Psoas muscle (tissue), 8 donors: ENCODE measurements around the gene DUSP7. TPM values are rescaled to one million over a fixed set of nuclear protein-coding genes. Genes with fewer than 3 reads are reported as not detected.

Experiments
- ATAC-seq, 4 donors: fragments of 200-7000 bp; cut with Tn5 transposase; one replicate each; pipeline ENCODE4 v1.9.1; 2020; ENCODE audit warnings: moderate library complexity in 3 of 4, mild to moderate bottlenecking in 2 of 4
- DNase-seq, 2 donors: peaks; one replicate each; pipeline ENCODE4 v3.0.0-alpha.2; 2020
- H3K27ac ChIP-seq: fragments of 200-600 bp; one replicate; pipeline ENCODE4 v1.8.0; 2022
- H3K27me3 ChIP-seq, 3 donors: fragments of 200-600 bp in 1 of 3; one replicate each; pipeline versions ENCODE4 v1.6.1 to v1.8.0; 2013 to 2022; ENCODE audit warnings: low read length in 2 of 3, mild to moderate bottlenecking in 2 of 3, moderate library complexity in 1 of 3; ENCODE audit not compliant: insufficient read depth in 3 of 3
- H3K36me3 ChIP-seq, 2 donors: fragments of 200-600 bp in 1 of 2; one replicate each; pipeline versions ENCODE4 v1.6.1 to v1.8.0; 2013 to 2022; ENCODE audit warnings: low read depth in 1 of 2, mild to moderate bottlenecking in 1 of 2, moderate library complexity in 1 of 2; ENCODE audit not compliant: insufficient read depth in 1 of 2
- H3K4me1 ChIP-seq: fragments of 200-600 bp; one replicate; pipeline ENCODE4 v1.8.0; 2022
- H3K4me3 ChIP-seq: fragments of 200-600 bp; one replicate; pipeline ENCODE4 v1.8.0; 2022; ENCODE audit warnings: mild to moderate bottlenecking
- H3K9me3 ChIP-seq: fragments of 200-600 bp; one replicate; pipeline ENCODE4 v1.8.0; 2022
- WGBS, 3 donors: extraction: QIAGEN DNeasy Blood & Tissue Kit; methylation state at CpG; one replicate each; pipeline versions ENCODE4 v1.1.6 to v1.1.7; 2013; 5-methylcytosine and 5-hydroxymethylcytosine counted together
- intact Hi-C, 2 donors: fragments of 100-400 bp; cut with DNase I; formaldehyde crosslinking; loops; one replicate each; pipeline versions ENCODE4 v1.11.0 to v1.14.2; 2022
- polyA plus RNA-seq, 3 donors: library from polyadenylated mRNA; stranded (reverse); fragments of 200-250 nt; gene quantifications; one replicate each; pipeline ENCODE4 v1.2.3, GENCODE V29; 2013
- total RNA-seq, 4 donors: library from RNA; stranded (reverse); fragmentation: NEBNext Ultra II Directional in 2 of 4; extraction: Animal tissue kit (Norgen Biotek cat#: 25700) in 2 of 4; gene quantifications; one replicate each; pipeline versions ENCODE4 v1.2.1 to v1.2.4, GENCODE V29; 2021 to 2023
- TF ChIP-seq, protein P1 (sequence below): fragments of 200-600 bp; IDR thresholded peaks from one replicate; pipeline ENCODE4 v1.8.0; 2022; ENCODE audit warnings: antibody characterized with exemption
- donor health status: healthy with polysubstance abuse.
- donor health status: DM: no; HTN: no; CAD: no; lungs with moderate emphysema.
- donor health status: Bipolar disorder and iron deficiency.
- donor health status: healthy.
- donor health status: DM: yes; HTN: yes; CAD: no.
- donor health status: DM: no; HTN: no; CAD: no.
- donor health status: DM: no; HTN: no; CAD: no.
- donor health status: DM: yes; HTN: yes; CAD: no.

The DUSP7 gene
- total and polyA plus RNA-seq, 7 donors = 7.4 to 31.9 (median 15.7) TPM

DNA sequence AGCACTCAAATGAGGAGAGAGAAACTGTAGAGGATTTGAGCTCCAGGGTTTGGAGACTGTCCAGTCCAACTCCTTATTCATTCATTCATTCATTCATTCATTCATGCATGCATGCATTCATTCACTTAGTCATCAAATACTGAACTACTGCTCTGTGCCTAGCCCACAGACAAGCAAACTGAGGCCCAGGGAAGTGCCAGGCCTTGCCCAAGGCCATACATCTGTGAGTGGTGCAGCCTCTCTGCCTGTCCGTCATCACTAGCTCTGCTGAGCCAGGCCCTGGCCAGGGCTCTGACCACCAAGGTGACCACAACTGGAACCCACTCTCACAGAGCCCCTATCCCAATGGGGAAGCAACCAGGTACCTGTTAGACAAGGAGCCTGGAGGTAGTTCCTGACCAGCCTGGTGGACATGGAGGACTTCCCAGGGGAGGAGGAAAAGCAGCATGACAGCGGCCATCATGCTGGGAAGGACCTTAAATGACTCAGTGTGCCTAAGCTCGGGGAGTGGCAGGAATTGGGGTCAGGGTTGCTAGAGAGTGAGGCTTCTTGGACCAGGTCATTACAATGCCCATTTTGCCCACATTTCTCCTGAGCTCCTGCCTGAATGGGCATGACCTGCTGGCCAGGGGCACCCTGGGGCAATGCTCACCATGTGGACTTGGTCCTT lies 33.1 kb downstream of the DUSP7 start:
- H3K4me3 ChIP-seq = peak overlapping the region; percentile 55
- 26 to 38% (median 37%) methylated on average over 3 of the region's 3 CpGs for WGBS, 3 donors
- ATAC-seq (peak in 3 of 4 donors; percentile 26 to 41 (median 36)), DNase-seq (peak in 1 of 2 donors; percentile 36)
- peaks cover 80% of the 10 kb centered on the region for H3K4me1 ChIP-seq
- TF ChIP-seq, protein P1, sequence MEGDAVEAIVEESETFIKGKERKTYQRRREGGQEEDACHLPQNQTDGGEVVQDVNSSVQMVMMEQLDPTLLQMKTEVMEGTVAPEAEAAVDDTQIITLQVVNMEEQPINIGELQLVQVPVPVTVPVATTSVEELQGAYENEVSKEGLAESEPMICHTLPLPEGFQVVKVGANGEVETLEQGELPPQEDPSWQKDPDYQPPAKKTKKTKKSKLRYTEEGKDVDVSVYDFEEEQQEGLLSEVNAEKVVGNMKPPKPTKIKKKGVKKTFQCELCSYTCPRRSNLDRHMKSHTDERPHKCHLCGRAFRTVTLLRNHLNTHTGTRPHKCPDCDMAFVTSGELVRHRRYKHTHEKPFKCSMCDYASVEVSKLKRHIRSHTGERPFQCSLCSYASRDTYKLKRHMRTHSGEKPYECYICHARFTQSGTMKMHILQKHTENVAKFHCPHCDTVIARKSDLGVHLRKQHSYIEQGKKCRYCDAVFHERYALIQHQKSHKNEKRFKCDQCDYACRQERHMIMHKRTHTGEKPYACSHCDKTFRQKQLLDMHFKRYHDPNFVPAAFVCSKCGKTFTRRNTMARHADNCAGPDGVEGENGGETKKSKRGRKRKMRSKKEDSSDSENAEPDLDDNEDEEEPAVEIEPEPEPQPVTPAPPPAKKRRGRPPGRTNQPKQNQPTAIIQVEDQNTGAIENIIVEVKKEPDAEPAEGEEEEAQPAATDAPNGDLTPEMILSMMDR = no peak
- intact Hi-C loops = no loop called here
- peak overlapping the region; percentile 92 for H3K27ac ChIP-seq
- no peaks in the 10 kb centered on the region for H3K27me3 ChIP-seq
- H3K9me3 ChIP-seq = no peaks in the 10 kb centered on the region
- H3K36me3 ChIP-seq = no peaks in the 10 kb centered on the region

DNA sequence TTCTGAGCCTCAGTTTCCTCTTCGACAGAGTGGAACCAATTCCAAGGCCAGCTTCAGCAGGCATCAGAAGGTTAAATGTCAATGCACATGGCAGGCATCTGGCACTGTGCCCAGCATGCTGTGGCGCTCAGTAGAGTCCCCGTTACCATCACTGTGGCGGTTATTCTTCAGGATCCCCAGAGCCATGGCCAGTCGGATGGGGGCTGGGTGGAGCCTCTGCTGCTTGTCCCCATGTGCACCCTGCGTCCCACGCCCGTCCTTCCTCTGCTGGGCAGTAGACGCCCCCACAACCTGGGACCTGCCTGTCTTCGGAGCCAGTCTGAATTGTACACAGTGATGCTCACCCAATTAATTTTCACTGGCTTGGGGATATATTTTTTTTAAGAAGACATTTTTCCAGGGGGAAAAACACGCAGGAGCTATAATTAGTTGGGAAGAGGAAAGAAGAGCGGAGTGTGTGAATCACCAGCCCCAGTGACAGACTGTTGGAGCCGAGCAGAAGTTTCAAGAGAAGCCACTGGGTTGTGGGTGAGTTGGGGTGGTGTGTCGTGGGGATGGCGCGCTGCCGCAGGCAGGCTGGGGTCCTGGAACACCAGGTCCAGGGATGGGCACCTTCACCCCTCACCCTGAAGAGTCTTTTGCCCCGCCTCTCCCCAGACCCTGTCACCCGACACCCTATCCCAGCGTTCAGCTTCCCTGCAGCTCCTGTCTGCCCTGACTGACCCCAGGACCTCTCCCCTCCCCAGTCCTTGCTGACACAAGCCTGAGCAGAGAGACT lies 33.9 kb downstream of the DUSP7 start:
- WGBS, 3 donors = 21 to 24% (median 23%) methylated on average over 20 of the region's 20 CpGs
- Histone ChIP-seq H3K27ac (peak overlapping the region; percentile 92), H3K9me3 (no peaks in the 10 kb centered on the region), H3K36me3 (no peaks in the 10 kb centered on the region), H3K4me3 (peak overlapping the region; percentile 55), H3K4me1 (peaks cover 87% of the 10 kb centered on the region), H3K27me3 (no peaks in the 10 kb centered on the region)
- TF ChIP-seq, protein P1 = no peak
- ATAC-seq (peak; percentile 46 to 55 (median 51)), DNase-seq (peak; percentile 68 to 86)
- intact Hi-C loops = no loop called here

DNA sequence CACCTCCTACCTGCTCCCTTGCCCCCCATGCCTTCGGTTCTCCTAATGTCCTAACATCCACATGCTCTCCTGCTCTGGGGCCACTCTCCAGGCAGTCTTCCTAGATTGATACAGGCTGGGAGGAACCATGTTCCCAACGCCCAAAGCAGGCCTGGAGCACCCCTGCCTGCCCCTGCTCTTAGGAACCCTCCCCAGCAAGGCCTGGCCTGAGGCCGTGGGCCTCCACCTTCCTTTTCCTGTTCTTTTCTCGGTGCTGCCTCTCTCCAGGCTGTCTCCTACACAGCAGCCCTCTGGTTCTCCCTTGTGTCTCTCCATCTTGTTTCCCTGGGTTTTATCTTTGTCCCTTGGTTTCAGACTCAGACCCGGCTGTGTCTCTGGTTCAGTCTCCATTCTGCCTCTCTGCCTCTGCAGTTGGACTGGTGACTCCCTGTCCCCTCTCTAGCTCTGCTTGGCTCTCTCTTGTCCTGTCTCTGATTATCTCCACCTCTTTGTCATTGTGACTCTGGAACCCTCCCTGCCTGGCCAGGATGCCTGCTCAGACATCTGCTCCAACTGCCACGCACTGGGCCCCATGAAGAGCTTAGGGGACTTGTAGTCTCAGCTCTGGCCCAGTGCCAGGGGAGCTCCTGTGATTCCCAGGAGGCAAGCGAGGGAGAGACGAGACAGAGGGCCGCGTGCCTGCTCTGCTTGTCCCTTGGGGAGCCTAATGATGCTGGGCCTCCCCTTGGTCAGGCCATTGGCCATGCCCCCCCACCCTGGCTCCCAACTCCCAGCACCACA lies 34.7 kb downstream of the DUSP7 start:
- no peaks in the 10 kb centered on the region for H3K27me3 ChIP-seq
- WGBS, 3 donors = 39 to 47% (median 42%) methylated on average over 10 of the region's 10 CpGs
- DNase-seq (peak; percentile 59 to 88), ATAC-seq (no peak)
- intact Hi-C loops = no loop called here
- H3K9me3 ChIP-seq = no peaks in the 10 kb centered on the region
- TF ChIP-seq, protein P1 = no peak
- no peaks in the 10 kb centered on the region for H3K36me3 ChIP-seq
- H3K4me1 ChIP-seq = peaks cover 95% of the 10 kb centered on the region
- H3K4me3 ChIP-seq = no peak overlapping the region
- H3K27ac ChIP-seq = peak overlapping the region; percentile 92

DNA sequence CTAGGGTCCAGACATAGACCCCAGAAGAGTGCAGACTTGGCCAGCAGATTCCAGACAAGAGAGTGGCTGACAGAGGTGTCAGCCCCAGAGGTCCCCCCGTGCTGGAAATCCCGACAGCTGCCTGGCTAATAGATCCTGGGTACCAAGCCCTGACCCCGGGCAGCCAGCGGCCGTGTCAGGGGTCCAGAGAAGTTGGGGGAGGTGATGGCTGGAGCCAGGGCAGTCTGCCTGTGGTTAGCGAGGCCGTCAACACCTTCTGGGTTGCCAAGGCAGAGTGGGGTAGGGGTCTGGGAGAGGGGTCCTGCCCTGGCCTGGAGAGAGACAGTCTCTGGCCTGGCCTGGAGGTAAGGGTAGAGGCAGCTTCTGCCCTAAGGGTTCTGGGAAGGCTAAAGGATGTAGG lies 35.6 kb downstream of the DUSP7 start:
- intact Hi-C loops = no loop called here
- peaks cover 87% of the 10 kb centered on the region for H3K4me1 ChIP-seq
- no peaks in the 10 kb centered on the region for H3K36me3 ChIP-seq
- ATAC-seq (no peak), DNase-seq (peak; percentile 12 to 54)
- H3K27ac ChIP-seq = peak overlapping the region; percentile 92
- TF ChIP-seq, protein P1 = no peak
- H3K4me3 ChIP-seq = no peak overlapping the region
- 58 to 66% (median 65%) methylated on average over 7 of the region's 7 CpGs for WGBS, 3 donors
- no peaks in the 10 kb centered on the region for H3K9me3 ChIP-seq
- no peaks in the 10 kb centered on the region for H3K27me3 ChIP-seq
